ENCODE measurements around the gene APBB2. TPM values are rescaled to one million over a fixed set of nuclear protein-coding genes. Genes with fewer than 3 reads are reported as not detected.

The APBB2 gene
- total RNA-seq, 1 donor from 2014 or later, result 23.5 TPM

- TF ChIP-seq CTCF (IDR thresholded peaks at IDR 0.05; ENCODE audit: borderline replicate concordance), result no peak
- H3K4me1 ChIP-seq, result peaks cover 6% of the 10 kb centered on the region
- intact Hi-C loops (cut with micrococcal nuclease), result no loop called here
- DNase-seq, result no peak
- no peak overlapping the region for H3K27ac ChIP-seq (replicated peaks)
- no peak overlapping the region for H3K4me3 ChIP-seq
- H3K36me3 ChIP-seq, result no peaks in the 10 kb centered on the region
- peaks cover 1% of the 10 kb centered on the region for H3K27me3 ChIP-seq (ENCODE audit: low read depth)
- no peaks in the 10 kb centered on the region for H3K9me3 ChIP-seq (replicated peaks)
Observed at GRCh38 chr4:41221850-41222645, 7.7 kb upstream of the APBB2 start.

- DNase-seq, result no peak
- Histone ChIP-seq H3K27me3 (ENCODE audit: low read depth) (no peaks in the 10 kb centered on the region), H3K4me1 (peaks cover 29% of the 10 kb centered on the region), H3K9me3 (replicated peaks) (no peaks in the 10 kb centered on the region), H3K4me3 (no peak overlapping the region), H3K36me3 (no peaks in the 10 kb centered on the region), H3K27ac (replicated peaks) (no peak overlapping the region)
- TF ChIP-seq CTCF (IDR thresholded peaks at IDR 0.05; ENCODE audit: borderline replicate concordance), result no peak
- intact Hi-C loops (cut with micrococcal nuclease), result loop anchor here (10.0 kb wide), 1 partner anchor 295 kb away; no protein-coding TSS in a partner anchor
Observed at GRCh38 chr4:41219421-41219950, 5.1 kb upstream of the APBB2 start.

- H3K9me3 ChIP-seq (replicated peaks), result no peaks in the 10 kb centered on the region
- no peak for DNase-seq
- H3K27me3 ChIP-seq (ENCODE audit: low read depth), result no peaks in the 10 kb centered on the region
- intact Hi-C loops (cut with micrococcal nuclease), result loop anchor here (10.0 kb wide), 1 partner anchor 294 kb away; no protein-coding TSS in a partner anchor
- H3K27ac ChIP-seq (replicated peaks), result no peak overlapping the region
- H3K36me3 ChIP-seq, result no peaks in the 10 kb centered on the region
- TF ChIP-seq CTCF (IDR thresholded peaks at IDR 0.05; ENCODE audit: borderline replicate concordance), result no peak
- peaks cover 35% of the 10 kb centered on the region for H3K4me1 ChIP-seq
- H3K4me3 ChIP-seq, result no peak overlapping the region
Observed at GRCh38 chr4:41218703-41219102, 4.4 kb upstream of the APBB2 start.

- Histone ChIP-seq H3K9me3 (replicated peaks) (no peaks in the 10 kb centered on the region), H3K4me1 (peaks cover 47% of the 10 kb centered on the region), H3K27ac (replicated peaks) (peak overlapping the region; percentile 97), H3K27me3 (ENCODE audit: low read depth) (no peaks in the 10 kb centered on the region), H3K4me3 (no peak overlapping the region), H3K36me3 (no peaks in the 10 kb centered on the region)
- no peak for DNase-seq
- intact Hi-C loops (cut with micrococcal nuclease), result loop anchor here (10.0 kb wide), 1 partner anchor 293 kb away; no protein-coding TSS in a partner anchor
- no peak for TF ChIP-seq CTCF (IDR thresholded peaks at IDR 0.05; ENCODE audit: borderline replicate concordance)
Observed at GRCh38 chr4:41217374-41217773, 3.0 kb upstream of the APBB2 start.

GRCh38 chr4:41217020-41217333 lies 2.6 kb upstream of the APBB2 start:
- Histone ChIP-seq H3K9me3 (replicated peaks) (no peaks in the 10 kb centered on the region), H3K4me3 (peak overlapping the region; percentile 71)
- intact Hi-C loops (cut with micrococcal nuclease), result loop anchor here (10.0 kb wide), 1 partner anchor 292 kb away; no protein-coding TSS in a partner anchor

More at GRCh38 chr4:41217020-41217333, 2.6 kb upstream of the APBB2 start:
- H3K27me3 ChIP-seq (ENCODE audit: low read depth), result no peaks in the 10 kb centered on the region
- peaks cover 51% of the 10 kb centered on the region for H3K4me1 ChIP-seq
- H3K27ac ChIP-seq (replicated peaks), result peak overlapping the region; percentile 97
- TF ChIP-seq CTCF (IDR thresholded peaks at IDR 0.05; ENCODE audit: borderline replicate concordance), result no peak
- no peaks in the 10 kb centered on the region for H3K36me3 ChIP-seq
- no peak for DNase-seq

Data from left ventricle myocardium inferior (tissue), 1 donor.